H9 (cell line): ENCODE data around the gene ESPL1. TPM values are rescaled to one million over a fixed set of nuclear protein-coding genes. Genes with fewer than 3 reads are reported as not detected.

Experiments used
- DNase-seq: peaks from one replicate; pipeline ENCODE4 v3.0.0-alpha.2; 2017
- H2AFZ ChIP-seq: one replicate; pipeline ENCODE4 v1.6.1; 2013; ENCODE audit warnings: mild to moderate bottlenecking, low read length, control low read depth, moderate library complexity
- H2AK5ac ChIP-seq: 2 replicates; pipeline ENCODE4 v1.6.1; 2013; ENCODE audit warnings: low read length, control low read depth, mixed read lengths; ENCODE audit not compliant: insufficient read length
- H2BK120ac ChIP-seq: one replicate; pipeline ENCODE4 v1.6.1; 2013; ENCODE audit warnings: low read depth, mild to moderate bottlenecking, low read length, control low read depth, inconsistent platforms; ENCODE audit not compliant: poor library complexity, severe bottlenecking
- H2BK12ac ChIP-seq: 2 replicates; pipeline ENCODE4 v1.6.1; 2013; ENCODE audit warnings: low read length, control low read depth, mixed read lengths, low read depth; ENCODE audit not compliant: insufficient read length
- H2BK15ac ChIP-seq: 2 replicates; pipeline ENCODE4 v1.6.1; 2013; ENCODE audit warnings: low read depth, low read length, control low read depth
- H2BK20ac ChIP-seq: one replicate; pipeline ENCODE4 v1.6.1; 2013; ENCODE audit warnings: low read depth, mild to moderate bottlenecking, low read length, control low read depth, inconsistent platforms; ENCODE audit not compliant: poor library complexity, severe bottlenecking
- H2BK5ac ChIP-seq: 2 replicates; pipeline ENCODE4 v1.6.1; 2013; ENCODE audit warnings: low read length, control low read depth, mixed read lengths; ENCODE audit not compliant: insufficient read length
- H3K14ac ChIP-seq: 2 replicates; pipeline ENCODE4 v1.6.1; 2013; ENCODE audit warnings: low read length, control low read depth; ENCODE audit not compliant: insufficient read depth
- H3K18ac ChIP-seq: 2 replicates; pipeline ENCODE4 v1.6.1; 2013; ENCODE audit warnings: low read depth, mild to moderate bottlenecking, mixed read lengths, low read length, control low read depth; ENCODE audit not compliant: insufficient read length
- H3K23ac ChIP-seq: 2 replicates; pipeline ENCODE4 v1.6.1; 2013; ENCODE audit warnings: low read length, control low read depth, mixed read lengths, low read depth; ENCODE audit not compliant: insufficient read length
- H3K23me2 ChIP-seq: 2 replicates; pipeline ENCODE4 v1.6.1; 2013; ENCODE audit warnings: low read depth, mild to moderate bottlenecking, mixed read lengths, low read length, control low read depth; ENCODE audit not compliant: insufficient read length, poor library complexity, severe bottlenecking
- H3K27ac ChIP-seq: 2 replicates; pipeline ENCODE4 v1.5.1; 2013; ENCODE audit warnings: low read length, control low read depth, mixed read lengths, low read depth; ENCODE audit not compliant: insufficient read length
- H3K27me3 ChIP-seq: 2 replicates; pipeline ENCODE4 v1.6.1; 2013; ENCODE audit warnings: low read length, control low read depth, inconsistent platforms; ENCODE audit not compliant: insufficient read depth
- H3K4ac ChIP-seq: 2 replicates; pipeline ENCODE4 v1.6.1; 2013; ENCODE audit warnings: low read depth, mild to moderate bottlenecking, control low read depth, inconsistent platforms, low read length, moderate library complexity
- H3K4me1 ChIP-seq: 2 replicates; pipeline ENCODE4 v1.6.1; 2013; ENCODE audit warnings: low read length, control low read depth, inconsistent platforms; ENCODE audit not compliant: insufficient read depth
- H3K4me2 ChIP-seq: 2 replicates; pipeline ENCODE4 v1.6.1; 2013; ENCODE audit warnings: low read length, control low read depth, mixed read lengths; ENCODE audit not compliant: insufficient read length, insufficient read depth
- H3K56ac ChIP-seq: 2 replicates; pipeline ENCODE4 v1.6.1; 2013; ENCODE audit warnings: low read depth, mild to moderate bottlenecking, mixed read lengths, low read length, control low read depth; ENCODE audit not compliant: insufficient read length
- H3K79me1 ChIP-seq: 2 replicates; pipeline ENCODE4 v1.6.1; 2013; ENCODE audit warnings: low read depth, mild to moderate bottlenecking, moderate library complexity, low read length, control low read depth, inconsistent platforms; ENCODE audit not compliant: insufficient read depth, poor library complexity, severe bottlenecking
- H3K79me2 ChIP-seq: 2 replicates; pipeline ENCODE4 v1.6.1; 2013; ENCODE audit warnings: low read length, control low read depth, inconsistent platforms; ENCODE audit not compliant: insufficient read depth
- H3K9ac ChIP-seq: 2 replicates; pipeline ENCODE4 v1.6.1; 2013; ENCODE audit warnings: low read length, control low read depth, mixed read lengths; ENCODE audit not compliant: insufficient read length; ENCODE audit errors: extremely low read depth
- H3K9me3 ChIP-seq: one replicate; pipeline ENCODE4 v1.6.1; 2013; ENCODE audit warnings: low read depth, low read length, inconsistent platforms; ENCODE audit not compliant: control insufficient read depth
- H3T11ph ChIP-seq: one replicate; pipeline ENCODE4 v1.6.1; 2013; ENCODE audit warnings: mild to moderate bottlenecking, low read length, control low read depth, inconsistent platforms
- H4K20me1 ChIP-seq: one replicate; pipeline ENCODE4 v1.6.1; 2013; ENCODE audit not compliant: control insufficient read depth, insufficient read length, insufficient read depth
- H4K5ac ChIP-seq: 2 replicates; pipeline ENCODE4 v1.6.1; 2013; ENCODE audit warnings: low read depth, mild to moderate bottlenecking, mixed read lengths, low read length, control low read depth; ENCODE audit not compliant: insufficient read length
- H4K8ac ChIP-seq: replicated peaks from 2 replicates; pipeline ENCODE4 v1.6.1; 2013; ENCODE audit warnings: low read length, control low read depth, mixed read lengths, low read depth; ENCODE audit not compliant: insufficient read length
- H4K91ac ChIP-seq: 2 replicates; pipeline ENCODE4 v1.6.1; 2013; ENCODE audit warnings: low read depth, mild to moderate bottlenecking, moderate library complexity, mixed read lengths, low read length, control low read depth; ENCODE audit not compliant: insufficient read length
- H3K27ac Mint-ChIP-seq, 3 experiments: 2 replicates in 2 of 3; 3 replicates in 1 of 3; pipeline ENCODE4 v1.8.0; 2020 to 2021; ENCODE audit warnings: mixed read lengths in 3 of 3, mild to moderate bottlenecking in 1 of 3, moderate library complexity in 1 of 3
- H3K27me3 Mint-ChIP-seq: 2 replicates; pipeline ENCODE4 v1.8.0; 2021; ENCODE audit warnings: low read depth, mild to moderate bottlenecking, moderate library complexity, mixed read lengths
- H3K36me3 Mint-ChIP-seq, 3 experiments: 2 replicates in 2 of 3; 3 replicates in 1 of 3; pipeline ENCODE4 v1.8.0; 2020 to 2021; ENCODE audit warnings: low read depth in 3 of 3, mixed read lengths in 3 of 3; ENCODE audit not compliant: insufficient read depth in 1 of 3
- H3K4me1 Mint-ChIP-seq, 2 experiments: 2 replicates each; pipeline ENCODE4 v1.8.0; 2020; ENCODE audit warnings: mixed read lengths in 2 of 2
- H3K4me3 Mint-ChIP-seq, 2 experiments: 2 replicates in 1 of 2; 3 replicates in 1 of 2; pipeline ENCODE4 v1.8.0; 2020 to 2021; ENCODE audit warnings: mild to moderate bottlenecking in 2 of 2, mixed read lengths in 2 of 2, moderate library complexity in 1 of 2
- H3K9me3 Mint-ChIP-seq, 2 experiments: 2 replicates in 1 of 2; 3 replicates in 1 of 2; pipeline ENCODE4 v1.8.0; 2020; ENCODE audit warnings: mild to moderate bottlenecking in 2 of 2, mixed read lengths in 2 of 2, moderate library complexity in 1 of 2
- WGBS: extraction: QIAGEN DNeasy Blood & Tissue Kit; methylation state at CpG from one replicate; pipeline ENCODE4 v1.1.7; 2013; ENCODE audit warnings: missing lambda C conversion rate, low lambda C conversion rate, mixed read lengths; ENCODE audit not compliant: insufficient read length; ENCODE audit errors: extremely low coverage; 5-methylcytosine and 5-hydroxymethylcytosine counted together
- total RNA-seq: library from RNA; stranded (reverse); gene quantifications from 2 replicates; pipeline ENCODE4 v1.2.1, GENCODE V29; 2021
- TF ChIP-seq, protein P1 (sequence below): fragments of 200-600 bp; sonication (generic); conservative IDR thresholded peaks from 3 replicates; pipeline ENCODE4 v1.8.0; 2021; ENCODE audit warnings: antibody characterized with exemption, mild to moderate bottlenecking

ESPL1 gene
- total RNA-seq, 1 experiment from 2014 or later: 43.2 TPM

DNA sequence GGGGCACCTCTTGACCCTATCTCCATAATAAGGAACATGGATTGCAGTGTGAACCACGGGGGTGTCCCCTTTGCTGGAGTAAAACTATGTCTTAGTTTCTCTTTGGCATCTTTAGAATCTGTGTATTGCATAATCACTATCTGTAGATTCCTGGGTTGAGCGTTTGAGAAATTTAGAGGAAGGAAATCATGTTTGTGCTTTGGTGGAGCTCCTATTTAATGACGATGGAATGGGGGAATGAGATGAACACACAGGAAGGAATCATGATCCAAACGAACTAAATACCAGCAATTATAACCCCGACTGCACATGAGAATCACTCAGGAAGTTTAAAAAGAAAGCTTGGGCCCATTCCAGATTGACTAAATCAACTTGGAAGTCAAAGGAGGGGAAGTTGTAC lies 30.1 kb downstream of the ESPL1 start:
- H3K9ac ChIP-seq: no peak overlapping the region
- H2AFZ ChIP-seq: no peak overlapping the region
- H3K27me3 Mint-ChIP-seq: peaks cover 1% of the 10 kb centered on the region; the same call in 1 of the 2 replicates
- peaks cover 5% of the 10 kb centered on the region; the same call in 1 of the 2 replicates for H3K79me2 ChIP-seq
- H3K56ac ChIP-seq: no peak overlapping the region
- no peak overlapping the region for H2AK5ac ChIP-seq
- no peak overlapping the region for H4K91ac ChIP-seq
- TF ChIP-seq, protein P1, sequence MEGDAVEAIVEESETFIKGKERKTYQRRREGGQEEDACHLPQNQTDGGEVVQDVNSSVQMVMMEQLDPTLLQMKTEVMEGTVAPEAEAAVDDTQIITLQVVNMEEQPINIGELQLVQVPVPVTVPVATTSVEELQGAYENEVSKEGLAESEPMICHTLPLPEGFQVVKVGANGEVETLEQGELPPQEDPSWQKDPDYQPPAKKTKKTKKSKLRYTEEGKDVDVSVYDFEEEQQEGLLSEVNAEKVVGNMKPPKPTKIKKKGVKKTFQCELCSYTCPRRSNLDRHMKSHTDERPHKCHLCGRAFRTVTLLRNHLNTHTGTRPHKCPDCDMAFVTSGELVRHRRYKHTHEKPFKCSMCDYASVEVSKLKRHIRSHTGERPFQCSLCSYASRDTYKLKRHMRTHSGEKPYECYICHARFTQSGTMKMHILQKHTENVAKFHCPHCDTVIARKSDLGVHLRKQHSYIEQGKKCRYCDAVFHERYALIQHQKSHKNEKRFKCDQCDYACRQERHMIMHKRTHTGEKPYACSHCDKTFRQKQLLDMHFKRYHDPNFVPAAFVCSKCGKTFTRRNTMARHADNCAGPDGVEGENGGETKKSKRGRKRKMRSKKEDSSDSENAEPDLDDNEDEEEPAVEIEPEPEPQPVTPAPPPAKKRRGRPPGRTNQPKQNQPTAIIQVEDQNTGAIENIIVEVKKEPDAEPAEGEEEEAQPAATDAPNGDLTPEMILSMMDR: no peak
- H3K23me2 ChIP-seq: peaks cover 12% of the 10 kb centered on the region
- no peak overlapping the region for H3T11ph ChIP-seq
- H2BK15ac ChIP-seq: no peak overlapping the region
- no peak for DNase-seq
- peaks cover 3% of the 10 kb centered on the region for H3K79me1 ChIP-seq
- H3K4me1 ChIP-seq: no peaks in the 10 kb centered on the region
- H3K27me3 ChIP-seq: no peaks in the 10 kb centered on the region
- no peaks in the 10 kb centered on the region; a peak in 1 of 5 replicates for H3K9me3 Mint-ChIP-seq
- H4K8ac ChIP-seq: no peak overlapping the region
- no peak overlapping the region for H3K27ac Mint-ChIP-seq
- no peak overlapping the region for H3K18ac ChIP-seq
- H3K36me3 Mint-ChIP-seq: peaks cover 21 to 64% (median 57%) of the 10 kb centered on the region in 3 experiments; a peak in 6 of 7 replicates
- no CpG with 5 or more reads among the region's 5 CpGs for WGBS
- H2BK5ac ChIP-seq: no peak overlapping the region
- H3K4me2 ChIP-seq: no peak overlapping the region
- peaks cover 17 to 25% of the 10 kb centered on the region in 2 experiments for H3K4me1 Mint-ChIP-seq
- H3K9me3 ChIP-seq: no peaks in the 10 kb centered on the region
- no peaks in the 10 kb centered on the region for H4K20me1 ChIP-seq
- H2BK12ac ChIP-seq: no peak overlapping the region
- H3K4me3 Mint-ChIP-seq: no peak overlapping the region; a peak in 1 of 5 replicates
- no peak overlapping the region for H3K27ac ChIP-seq
- H2BK20ac ChIP-seq: no peak overlapping the region
- H2BK120ac ChIP-seq: no peak overlapping the region
- no peak overlapping the region for H3K14ac ChIP-seq
- no peak overlapping the region for H4K5ac ChIP-seq
- no peak overlapping the region for H3K23ac ChIP-seq
- no peak overlapping the region for H3K4ac ChIP-seq
